ENCODE measurements around the gene RTL10.

The RTL10 gene

DNA sequence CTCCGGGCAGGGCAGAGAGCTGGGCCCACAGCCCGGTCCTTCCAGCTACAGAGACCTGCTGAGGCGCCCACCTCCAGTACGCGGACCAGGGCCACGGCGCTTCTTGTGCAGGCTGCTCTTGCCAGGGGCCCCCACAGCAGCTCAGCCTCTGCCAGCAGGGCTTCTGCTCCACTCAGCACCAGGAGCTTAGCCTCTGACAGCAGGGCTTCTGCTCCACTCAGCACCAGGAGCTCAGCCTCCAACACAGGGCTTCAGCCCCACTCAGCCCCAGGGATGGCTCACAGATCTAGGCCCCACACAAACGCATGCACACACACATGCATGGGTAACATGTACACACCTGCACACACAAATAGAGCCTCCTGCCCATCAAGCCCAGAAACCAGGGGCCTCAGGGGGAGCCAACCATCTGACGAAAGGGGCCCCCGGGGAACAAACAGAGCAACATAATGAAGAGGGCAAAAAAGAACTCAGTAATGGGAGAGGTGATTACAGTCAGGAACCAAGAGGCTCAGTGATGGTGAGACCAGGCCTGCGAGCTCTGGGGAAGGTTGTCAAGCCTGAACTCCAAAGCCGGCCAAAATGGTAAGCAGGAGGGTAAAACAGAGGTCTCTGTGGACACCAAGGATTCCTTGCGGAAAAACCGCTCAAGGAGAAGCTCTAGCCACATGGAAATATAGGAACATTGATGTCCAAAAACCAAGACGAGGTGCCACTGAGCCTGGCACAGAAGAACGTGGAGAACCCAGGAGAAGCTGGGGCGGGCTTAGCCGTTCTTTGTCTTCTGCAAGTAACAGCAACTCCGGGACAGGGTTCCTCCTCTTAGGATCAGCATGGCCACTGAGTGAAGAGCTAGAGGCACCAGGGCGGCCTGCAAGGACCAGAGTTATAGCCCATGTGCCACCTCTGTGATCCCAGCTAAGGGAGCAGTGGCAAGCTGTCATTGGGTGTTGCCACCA lies 46.5 kb downstream of the RTL10 start:
- DNase-seq (ENCODE audit: low read depth): no peak

DNA sequence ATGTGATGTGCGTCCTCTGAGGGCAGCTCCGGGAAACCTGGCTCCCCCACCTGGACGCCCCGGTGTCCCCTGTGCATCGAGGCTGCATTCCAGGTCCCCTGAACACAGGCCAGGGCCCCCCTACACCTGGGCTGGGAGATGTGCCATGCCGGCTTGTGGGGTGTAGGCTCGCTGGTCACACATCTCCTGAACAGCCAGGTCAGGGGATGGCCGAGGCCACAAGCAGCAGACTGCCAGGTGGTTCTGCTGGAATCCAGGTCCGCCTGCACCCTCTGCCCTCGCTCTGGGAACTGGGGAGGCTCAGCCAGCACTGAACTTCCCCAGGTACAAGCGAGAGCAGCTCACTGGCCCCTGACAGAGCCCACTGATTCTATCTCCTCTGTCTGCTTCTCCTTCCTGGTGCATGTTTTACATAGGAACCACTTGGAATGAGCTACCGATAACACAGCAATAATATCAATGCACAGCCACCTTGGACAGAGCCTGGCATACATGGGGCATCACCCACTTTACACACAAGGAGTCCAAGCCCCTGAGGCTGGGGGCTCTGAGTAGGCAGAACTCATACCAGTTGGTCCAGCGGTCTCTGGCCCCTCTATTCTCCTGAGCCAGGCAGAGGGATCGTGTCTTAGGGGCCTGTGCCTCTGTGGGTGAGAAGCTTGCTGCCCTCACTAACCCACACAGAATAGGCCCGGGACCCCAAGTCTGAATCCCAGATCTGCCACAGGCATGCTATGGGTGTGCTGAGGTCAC lies 47.3 kb downstream of the RTL10 start:
- DNase-seq (ENCODE audit: low read depth): no peak

DNA sequence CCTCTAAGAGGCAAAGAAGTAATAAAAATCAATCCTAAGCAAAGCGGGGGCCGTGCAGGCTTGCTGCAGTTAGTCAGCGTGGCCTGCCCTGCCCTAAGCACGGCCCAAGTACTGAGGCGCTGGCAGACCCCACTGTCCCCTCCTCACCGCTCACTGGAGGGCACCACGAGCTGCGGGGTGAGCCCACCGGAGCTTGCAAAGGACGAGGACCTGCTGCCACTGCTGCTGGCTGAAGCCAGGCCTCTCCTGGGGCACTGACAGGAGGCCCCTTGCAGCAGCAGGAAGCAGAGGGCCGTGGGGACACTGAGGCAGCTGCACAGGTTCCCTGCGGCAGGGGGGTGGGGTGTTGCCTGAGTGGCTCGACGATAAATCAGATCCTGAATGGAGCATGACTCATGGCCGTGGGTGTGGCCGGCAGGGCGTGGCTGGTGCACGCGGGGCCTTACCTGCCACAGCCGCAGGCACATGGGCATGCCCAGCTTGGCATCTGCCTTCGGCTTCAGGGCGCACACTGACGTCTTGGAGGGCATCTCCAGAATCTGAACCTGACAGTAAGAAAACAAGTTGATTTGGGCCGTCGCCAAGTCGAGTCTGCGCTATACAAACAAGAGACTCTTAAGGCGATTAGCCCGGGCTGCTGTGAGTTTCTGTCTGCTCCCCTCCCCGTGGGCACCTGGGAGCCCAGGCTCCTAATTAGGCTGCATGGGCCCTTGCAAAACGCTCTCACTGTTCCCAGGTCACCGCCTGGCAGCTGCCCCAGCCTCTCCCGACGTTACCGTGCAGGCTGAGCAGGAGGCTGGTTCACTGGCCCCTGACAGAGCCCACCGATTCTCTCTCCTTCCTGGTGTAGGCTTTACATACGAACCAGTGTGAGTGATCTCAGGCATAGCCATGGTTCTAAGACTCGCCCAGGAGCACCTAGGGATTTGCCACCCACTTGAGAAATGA lies 48.2 kb downstream of the RTL10 start:
- no peak for DNase-seq (ENCODE audit: low read depth)

DNA sequence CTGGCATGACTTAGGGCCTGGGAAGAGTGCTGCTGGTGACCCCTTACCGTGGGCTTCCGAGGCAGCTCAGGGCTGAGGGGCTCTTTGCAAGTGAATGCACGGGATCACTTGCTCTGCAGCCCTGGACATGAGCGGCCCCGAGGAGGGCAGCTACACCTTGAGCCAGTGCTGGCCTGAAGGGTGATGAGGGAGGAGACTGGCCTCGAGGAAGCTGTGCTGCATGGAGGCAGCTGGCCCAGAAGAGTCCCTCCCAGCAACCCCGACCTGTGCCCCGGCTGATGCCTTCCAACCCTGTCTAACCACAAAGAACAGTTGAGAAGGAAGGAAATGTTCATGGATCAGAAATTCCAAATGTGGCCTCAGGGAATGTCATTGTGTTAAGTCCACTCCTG lies 48.9 kb downstream of the RTL10 start:
- DNase-seq (ENCODE audit: low read depth): no peak
